IgD-negative memory B cell (primary cell): ENCODE data around the gene TWSG1. TPM values are rescaled to one million over a fixed set of nuclear protein-coding genes. Genes with fewer than 3 reads are reported as not detected.
A peak's percentile ranks its signal among the peaks of the same experiment; 100 is the strongest.
"Not testable (repeated sequence)": the region's sequence is repeated elsewhere in the genome, so short reads cannot be mapped to it uniquely, and the experiment has no call there.

Experiments
- H3K27ac Mint-ChIP-seq, 3 donors: one replicate each; pipeline ENCODE4 v1.8.0; 2020 to 2022; ENCODE audit warnings: mild to moderate bottlenecking in 3 of 3, mixed read lengths in 3 of 3, moderate library complexity in 1 of 3
- H3K27me3 Mint-ChIP-seq: one replicate; pipeline ENCODE4 v1.8.0; 2021; ENCODE audit warnings: mixed read lengths
- H3K36me3 Mint-ChIP-seq: one replicate; pipeline ENCODE4 v1.8.0; 2020; ENCODE audit warnings: mild to moderate bottlenecking, mixed read lengths
- H3K4me1 Mint-ChIP-seq, 3 donors: one replicate each; pipeline ENCODE4 v1.8.0; 2020 to 2022; ENCODE audit warnings: mixed read lengths in 3 of 3, mild to moderate bottlenecking in 1 of 3
- H3K4me3 Mint-ChIP-seq, 4 donors: one replicate each; pipeline ENCODE4 v1.8.0; 2020 to 2022; ENCODE audit warnings: mild to moderate bottlenecking in 4 of 4, mixed read lengths in 4 of 4, moderate library complexity in 3 of 4
- H3K9me3 Mint-ChIP-seq, 3 donors: one replicate each; pipeline ENCODE4 v1.8.0; 2020 to 2021; ENCODE audit warnings: mixed read lengths in 3 of 3, mild to moderate bottlenecking in 1 of 3
- polyA plus RNA-seq: library from polyadenylated mRNA; unstranded; fragments of 300-500 nt; fragmentation: Illumina TruSeq; gene quantifications from one replicate; pipeline ENCODE4 v1.2.3, GENCODE V29; 2021

TWSG1 gene
- polyA plus RNA-seq, 1 donor from 2014 or later: 2.9 TPM

- Mint-ChIP-seq H3K36me3 (peaks cover 17% of the 10 kb centered on the region), H3K9me3 (peaks cover 1 to 9% (median 3%) of the 10 kb centered on the region in 3 donors), H3K27me3 (no peaks in the 10 kb centered on the region), H3K27ac (no peak overlapping the region), H3K4me1 (peaks cover 0 to 3% (median 2%) of the 10 kb centered on the region in 3 donors), H3K4me3 (no peak overlapping the region)
Measured at GRCh38 chr18:9389706-9390105, 55.1 kb downstream of the TWSG1 start.

- Mint-ChIP-seq H3K27ac (no peak overlapping the region), H3K36me3 (peaks cover 24% of the 10 kb centered on the region), H3K27me3 (no peaks in the 10 kb centered on the region), H3K4me3 (no peak overlapping the region), H3K9me3 (peaks cover 1 to 9% (median 3%) of the 10 kb centered on the region in 3 donors), H3K4me1 (peaks cover 0 to 1% (median 0%) of the 10 kb centered on the region in 3 donors)
Measured at GRCh38 chr18:9392726-9393125, 58.2 kb downstream of the TWSG1 start.

GRCh38 chr18:9394046-9394445 is 59.5 kb downstream of the TWSG1 start:
- H3K27me3 Mint-ChIP-seq: no peaks in the 10 kb centered on the region
- H3K36me3 Mint-ChIP-seq: peaks cover 26% of the 10 kb centered on the region
- no peak overlapping the region for H3K4me3 Mint-ChIP-seq
- peaks cover 1 to 9% (median 3%) of the 10 kb centered on the region in 3 donors for H3K9me3 Mint-ChIP-seq
- H3K27ac Mint-ChIP-seq: no peak overlapping the region
- peaks cover 0 to 1% (median 0%) of the 10 kb centered on the region in 3 donors for H3K4me1 Mint-ChIP-seq

GRCh38 chr18:9400197-9400596 is 65.6 kb downstream of the TWSG1 start:
- Mint-ChIP-seq H3K27me3 (no peaks in the 10 kb centered on the region), H3K27ac (no peak overlapping the region), H3K4me3 (no peak overlapping the region), H3K36me3 (peaks cover 15% of the 10 kb centered on the region), H3K4me1 (peaks cover 6 to 13% (median 9%) of the 10 kb centered on the region in 3 donors), H3K9me3 (peaks cover 0 to 2% (median 0%) of the 10 kb centered on the region in 3 donors)

- Mint-ChIP-seq H3K36me3 (peaks cover 12% of the 10 kb centered on the region), H3K4me3 (no peak overlapping the region), H3K9me3 (peaks cover 0 to 2% (median 0%) of the 10 kb centered on the region in 3 donors), H3K27me3 (no peaks in the 10 kb centered on the region), H3K27ac (no peak overlapping the region), H3K4me1 (peaks cover 6 to 18% (median 9%) of the 10 kb centered on the region in 3 donors)
Measured at GRCh38 chr18:9401176-9401575, 66.6 kb downstream of the TWSG1 start.

- not testable (repeated sequence) for H3K4me3 Mint-ChIP-seq, H3K27ac Mint-ChIP-seq, H3K9me3 Mint-ChIP-seq, H3K27me3 Mint-ChIP-seq
- Mint-ChIP-seq H3K36me3 (peaks cover 12% of the 10 kb centered on the region), H3K4me1 (peaks cover 6 to 18% (median 9%) of the 10 kb centered on the region in 3 donors)
Measured at GRCh38 chr18:9402358-9403007, 67.9 kb downstream of the TWSG1 start.

GRCh38 chr18:9403795-9404564 is 69.4 kb downstream of the TWSG1 start:
- H3K4me3 Mint-ChIP-seq: peak overlapping the region in 3 of 4 donors; percentile 79 to 96 (median 94)
- peaks cover 6 to 18% (median 9%) of the 10 kb centered on the region in 3 donors for H3K4me1 Mint-ChIP-seq
- H3K27me3 Mint-ChIP-seq: no peaks in the 10 kb centered on the region
- H3K9me3 Mint-ChIP-seq: peaks cover 0 to 2% (median 0%) of the 10 kb centered on the region in 3 donors
- peak overlapping the region in 1 of 3 donors; percentile 22 for H3K27ac Mint-ChIP-seq
- peaks cover 11% of the 10 kb centered on the region for H3K36me3 Mint-ChIP-seq

- H3K27ac Mint-ChIP-seq: peak overlapping the region in 1 of 3 donors; percentile 22
- peak overlapping the region in 3 of 4 donors; percentile 79 to 96 (median 94) for H3K4me3 Mint-ChIP-seq
- H3K9me3 Mint-ChIP-seq: peaks cover 0 to 2% (median under 1%) of the 10 kb centered on the region in 3 donors
- H3K36me3 Mint-ChIP-seq: peaks cover 7% of the 10 kb centered on the region
- peaks cover 6 to 18% (median 9%) of the 10 kb centered on the region in 3 donors for H3K4me1 Mint-ChIP-seq
- no peaks in the 10 kb centered on the region for H3K27me3 Mint-ChIP-seq
Measured at GRCh38 chr18:9404565-9405060, 70.0 kb downstream of the TWSG1 start.

GRCh38 chr18:9405130-9405529 is 70.6 kb downstream of the TWSG1 start:
- H3K4me3 Mint-ChIP-seq: peak overlapping the region in 2 of 4 donors; percentile 79 to 96
- no peaks in the 10 kb centered on the region for H3K27me3 Mint-ChIP-seq
- peaks cover 6 to 18% (median 9%) of the 10 kb centered on the region in 3 donors for H3K4me1 Mint-ChIP-seq
- H3K27ac Mint-ChIP-seq: no peak overlapping the region
- H3K36me3 Mint-ChIP-seq: peaks cover 7% of the 10 kb centered on the region
- H3K9me3 Mint-ChIP-seq: peaks cover 2 to 6% (median 3%) of the 10 kb centered on the region in 3 donors

GRCh38 chr18:9405977-9406376 is 71.4 kb downstream of the TWSG1 start:
- H3K4me1 Mint-ChIP-seq: peaks cover 6 to 16% (median 9%) of the 10 kb centered on the region in 3 donors
- H3K9me3 Mint-ChIP-seq: peaks cover 2 to 8% (median 3%) of the 10 kb centered on the region in 3 donors
- H3K36me3 Mint-ChIP-seq: peaks cover 5% of the 10 kb centered on the region
- H3K4me3 Mint-ChIP-seq: peak overlapping the region in 1 of 4 donors; percentile 43
- no peak overlapping the region for H3K27ac Mint-ChIP-seq
- H3K27me3 Mint-ChIP-seq: no peaks in the 10 kb centered on the region

GRCh38 chr18:9410515-9410914 is 75.9 kb downstream of the TWSG1 start:
- Mint-ChIP-seq H3K27ac (no peak overlapping the region), H3K27me3 (no peaks in the 10 kb centered on the region), H3K4me1 (peaks cover 0 to 5% (median 0%) of the 10 kb centered on the region in 3 donors), H3K4me3 (no peak overlapping the region), H3K9me3 (peaks cover 0 to 8% (median 3%) of the 10 kb centered on the region in 3 donors), H3K36me3 (peaks cover 5% of the 10 kb centered on the region)

GRCh38 chr18:9413576-9413975 is 79.0 kb downstream of the TWSG1 start:
- Mint-ChIP-seq H3K4me3 (no peak overlapping the region), H3K36me3 (no peaks in the 10 kb centered on the region), H3K9me3 (peaks cover 0 to 8% (median 3%) of the 10 kb centered on the region in 3 donors), H3K27ac (no peak overlapping the region), H3K4me1 (no peaks in the 10 kb centered on the region), H3K27me3 (no peaks in the 10 kb centered on the region)

- Mint-ChIP-seq H3K27me3 (no peaks in the 10 kb centered on the region), H3K4me1 (no peaks in the 10 kb centered on the region), H3K36me3 (no peaks in the 10 kb centered on the region), H3K4me3 (peak overlapping the region in 1 of 4 donors; percentile 8), H3K9me3 (no peaks in the 10 kb centered on the region), H3K27ac (no peak overlapping the region)
Measured at GRCh38 chr18:9416563-9417072, 82.0 kb downstream of the TWSG1 start.

- H3K36me3 Mint-ChIP-seq: no peaks in the 10 kb centered on the region
- H3K27me3 Mint-ChIP-seq: no peaks in the 10 kb centered on the region
- no peaks in the 10 kb centered on the region for H3K9me3 Mint-ChIP-seq
- no peaks in the 10 kb centered on the region for H3K4me1 Mint-ChIP-seq
- peak overlapping the region in 1 of 3 donors; percentile 80 for H3K27ac Mint-ChIP-seq
- H3K4me3 Mint-ChIP-seq: no peak overlapping the region
Measured at GRCh38 chr18:9417073-9417851, 82.7 kb downstream of the TWSG1 start.
